ENCODE data around the gene RIPOR1. TPM values are rescaled to one million over a fixed set of nuclear protein-coding genes. Genes with fewer than 3 reads are reported as not detected.

RIPOR1 gene
- polyA plus RNA-seq, 1 of the 3 experiments (the other 2 are of a cell fraction), result 24.7 TPM

- Histone ChIP-seq H3K4me1 (ENCODE audit: control insufficient read depth in 1 of 2, insufficient read depth in 2 of 2, low read depth in 1 of 2, low read length in 1 of 2) (peaks cover 0 to 3% of the 10 kb centered on the region in 2 experiments; a peak in 1 of 4 replicates), H3K9ac (no peak overlapping the region), H3F3A (replicated peaks; ENCODE audit: insufficient read depth) (peaks cover 9% of the 10 kb centered on the region), H3K9me2 (no peaks in the 10 kb centered on the region), H3K27me3 (ENCODE audit: insufficient read depth) (no peaks in the 10 kb centered on the region), H3K9me3 (no peaks in the 10 kb centered on the region), H4K20me1 (ENCODE audit: insufficient read depth) (peaks cover 51% of the 10 kb centered on the region), H3K79me2 (ENCODE audit: insufficient read depth) (peaks cover 24% of the 10 kb centered on the region; the same call in 1 of the 2 replicates), H3K27ac (ENCODE audit: low read depth in 2 of 2, low read length in 1 of 2) (no peak overlapping the region), H3K4me2 (no peak overlapping the region), H2AFZ (ENCODE audit: low read depth) (no peak overlapping the region), H3K36me3 (replicated peaks in 1 of 2; ENCODE audit: control insufficient read depth in 1 of 2, insufficient read depth in 2 of 2, low read length in 1 of 2) (peaks cover 34 to 59% of the 10 kb centered on the region in 2 experiments), H3K4me3 (ENCODE audit: low read depth in 2 of 2, low read length in 1 of 2) (no peak overlapping the region)
- ChIA-PET POLR2A (interaction anchor here (1.2 kb wide), 1 partner anchor 111 kb away, joined by 4 read pairs; no protein-coding TSS in a partner anchor), CTCF (interaction anchor here (1.9 to 15.5 kb wide), 5 partner anchors 12 to 125 kb away, joined by 8 to 263 read pairs (median 30); partner anchors contain the start of genes CARMIL2 and RIPOR1)
- TF ChIP-seq TAF1 (IDR thresholded peaks at IDR 0.05; ENCODE audit: borderline replicate concordance, low read depth, low read length) (no peak), FOXM1 (IDR thresholded peaks at IDR 0.05; ENCODE audit: low read depth) (no peak), CTCF (IDR thresholded peaks at IDR 0.05) (no peak), GABPA (IDR thresholded peaks at IDR 0.05; ENCODE audit: low read depth) (no peak), RFX5 (IDR thresholded peaks at IDR 0.05; ENCODE audit: low read length) (no peak), MAX (IDR thresholded peaks at IDR 0.05; ENCODE audit: low read depth) (no peak), MEF2A (IDR thresholded peaks at IDR 0.05; ENCODE audit: borderline replicate concordance, low read depth) (no peak), NFIC (IDR thresholded peaks at IDR 0.05; ENCODE audit: borderline replicate concordance) (no peak), RXRA (IDR thresholded peaks at IDR 0.05; ENCODE audit: borderline replicate concordance, low read depth) (no peak), CHD2 (IDR thresholded peaks at IDR 0.05; ENCODE audit: low read length, partially characterized antibody) (no peak), NRF1 (IDR thresholded peaks at IDR 0.05; ENCODE audit: low read depth, low read length) (no peak), RAD21 (IDR thresholded peaks at IDR 0.05; ENCODE audit: low read length) (no peak), RCOR1 (IDR thresholded peaks at IDR 0.05; ENCODE audit: low read length) (no peak), IRF3 (IDR thresholded peaks at IDR 0.05; ENCODE audit: low read depth, low read length) (no peak), FOSL2 (IDR thresholded peaks at IDR 0.05; ENCODE audit: borderline replicate concordance, low read depth) (no peak), POLR2AphosphoS5 (IDR thresholded peaks at IDR 0.05; ENCODE audit: low read depth, low read length) (no peak), ZBTB33 (IDR thresholded peaks at IDR 0.05; ENCODE audit: borderline replicate concordance, low read depth) (no peak), SMC3 (IDR thresholded peaks at IDR 0.05; ENCODE audit: low read depth, low read length) (no peak)
- 98% methylated on average over 7 of the region's 8 CpGs for WGBS (ENCODE audit: low lambda C conversion rate)
- no peak for DNase-seq
Measured at GRCh38 chr16:67543036-67543435, 14.4 kb downstream of the RIPOR1 start.

Data from SK-N-SH (cell line).